Measurements from ENCODE around the gene TMEM95. TPM values are rescaled to one million over a fixed set of nuclear protein-coding genes. Genes with fewer than 3 reads are reported as not detected.

The TMEM95 gene
- total and polyA plus RNA-seq, 2 experiments from 2014 or later = not detected

DNA sequence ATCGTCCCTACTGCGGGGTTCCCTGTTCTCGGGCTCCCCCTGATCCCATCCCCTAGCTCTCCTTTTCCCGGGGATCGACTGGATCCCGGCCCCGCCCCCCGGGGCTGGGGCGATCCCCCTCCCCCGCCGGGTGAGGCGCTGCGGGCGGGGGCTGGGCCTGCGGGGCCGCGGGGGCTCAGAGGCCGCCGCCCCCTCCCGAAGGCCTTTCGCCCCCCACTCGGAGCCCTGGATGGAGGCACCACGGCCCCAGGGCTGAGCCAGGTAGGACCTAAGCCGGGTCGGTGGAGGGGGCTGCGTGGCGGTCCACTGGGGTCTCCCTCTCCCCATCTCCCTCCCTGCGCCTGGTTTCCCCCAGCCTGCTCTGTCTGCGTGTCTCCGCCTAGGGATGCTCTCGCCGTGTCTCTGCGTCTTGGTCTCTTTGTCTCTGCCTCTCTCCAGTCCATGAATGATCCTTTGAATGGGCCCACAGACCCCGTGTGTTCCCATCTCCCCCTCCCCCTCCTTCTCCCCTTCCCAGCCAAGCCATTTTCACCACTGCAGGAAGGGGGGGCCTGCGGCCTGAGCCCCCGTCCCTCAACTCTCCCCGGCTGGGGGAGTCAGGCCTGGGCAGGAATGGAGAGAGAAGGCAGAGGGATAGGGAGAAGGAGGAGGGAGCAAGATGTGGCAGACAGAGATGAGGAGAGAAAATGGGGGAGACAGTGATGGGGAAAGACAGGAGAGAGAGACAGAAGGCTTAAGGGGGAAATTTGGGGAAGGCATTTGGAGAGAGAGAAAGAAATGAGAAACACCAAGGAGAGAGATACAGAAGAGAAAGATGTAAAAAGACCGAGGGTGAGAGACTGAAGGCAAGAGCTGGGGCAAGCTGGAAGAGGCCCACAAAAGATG lies 50.6 kb downstream of the TMEM95 start:
- DNase-seq (ENCODE audit: low spot score) = peak; percentile 57
- H3K4me3 ChIP-seq = peak overlapping the region; percentile 90
- H3K79me2 ChIP-seq (replicated peaks; ENCODE audit: insufficient read depth) = peaks cover 14% of the 10 kb centered on the region
- H3K9me3 Mint-ChIP-seq = no peaks in the 10 kb centered on the region
- no peaks in the 10 kb centered on the region for H3K9me2 ChIP-seq (ENCODE audit: insufficient read depth)
- peaks cover 3% of the 10 kb centered on the region; the same call in 1 of the 2 replicates for H3K36me3 ChIP-seq (ENCODE audit: insufficient read depth)
- TF ChIP-seq, protein P1, sequence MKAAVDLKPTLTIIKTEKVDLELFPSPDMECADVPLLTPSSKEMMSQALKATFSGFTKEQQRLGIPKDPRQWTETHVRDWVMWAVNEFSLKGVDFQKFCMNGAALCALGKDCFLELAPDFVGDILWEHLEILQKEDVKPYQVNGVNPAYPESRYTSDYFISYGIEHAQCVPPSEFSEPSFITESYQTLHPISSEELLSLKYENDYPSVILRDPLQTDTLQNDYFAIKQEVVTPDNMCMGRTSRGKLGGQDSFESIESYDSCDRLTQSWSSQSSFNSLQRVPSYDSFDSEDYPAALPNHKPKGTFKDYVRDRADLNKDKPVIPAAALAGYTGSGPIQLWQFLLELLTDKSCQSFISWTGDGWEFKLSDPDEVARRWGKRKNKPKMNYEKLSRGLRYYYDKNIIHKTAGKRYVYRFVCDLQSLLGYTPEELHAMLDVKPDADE (IDR thresholded peaks at IDR 0.05) = no peak
- TF ChIP-seq, protein P2, sequence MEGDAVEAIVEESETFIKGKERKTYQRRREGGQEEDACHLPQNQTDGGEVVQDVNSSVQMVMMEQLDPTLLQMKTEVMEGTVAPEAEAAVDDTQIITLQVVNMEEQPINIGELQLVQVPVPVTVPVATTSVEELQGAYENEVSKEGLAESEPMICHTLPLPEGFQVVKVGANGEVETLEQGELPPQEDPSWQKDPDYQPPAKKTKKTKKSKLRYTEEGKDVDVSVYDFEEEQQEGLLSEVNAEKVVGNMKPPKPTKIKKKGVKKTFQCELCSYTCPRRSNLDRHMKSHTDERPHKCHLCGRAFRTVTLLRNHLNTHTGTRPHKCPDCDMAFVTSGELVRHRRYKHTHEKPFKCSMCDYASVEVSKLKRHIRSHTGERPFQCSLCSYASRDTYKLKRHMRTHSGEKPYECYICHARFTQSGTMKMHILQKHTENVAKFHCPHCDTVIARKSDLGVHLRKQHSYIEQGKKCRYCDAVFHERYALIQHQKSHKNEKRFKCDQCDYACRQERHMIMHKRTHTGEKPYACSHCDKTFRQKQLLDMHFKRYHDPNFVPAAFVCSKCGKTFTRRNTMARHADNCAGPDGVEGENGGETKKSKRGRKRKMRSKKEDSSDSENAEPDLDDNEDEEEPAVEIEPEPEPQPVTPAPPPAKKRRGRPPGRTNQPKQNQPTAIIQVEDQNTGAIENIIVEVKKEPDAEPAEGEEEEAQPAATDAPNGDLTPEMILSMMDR (conservative IDR thresholded peaks at IDR 0.05; ENCODE audit: low read depth in 2 of 2) = no peak
- TF ChIP-seq NANOG (IDR thresholded peaks at IDR 0.05; ENCODE audit: borderline replicate concordance) = no peak
- TF ChIP-seq JUNB (IDR thresholded peaks at IDR 0.05; ENCODE audit: unreplicated experiment) = no peak
- no peak for TF ChIP-seq ZNF331 (CRISPR knock-in tag; IDR thresholded peaks at IDR 0.05; ENCODE audit: low read depth)
- no peak for TF ChIP-seq EZH2 (IDR thresholded peaks at IDR 0.05; ENCODE audit: low read depth, unreplicated experiment)
- no peak for TF ChIP-seq ZNF114 (CRISPR knock-in tag; IDR thresholded peaks at IDR 0.05)
- no peak for TF ChIP-seq EZH2phosphoT487 (IDR thresholded peaks at IDR 0.05; ENCODE audit: unreplicated experiment)
- TF ChIP-seq, protein P3, sequence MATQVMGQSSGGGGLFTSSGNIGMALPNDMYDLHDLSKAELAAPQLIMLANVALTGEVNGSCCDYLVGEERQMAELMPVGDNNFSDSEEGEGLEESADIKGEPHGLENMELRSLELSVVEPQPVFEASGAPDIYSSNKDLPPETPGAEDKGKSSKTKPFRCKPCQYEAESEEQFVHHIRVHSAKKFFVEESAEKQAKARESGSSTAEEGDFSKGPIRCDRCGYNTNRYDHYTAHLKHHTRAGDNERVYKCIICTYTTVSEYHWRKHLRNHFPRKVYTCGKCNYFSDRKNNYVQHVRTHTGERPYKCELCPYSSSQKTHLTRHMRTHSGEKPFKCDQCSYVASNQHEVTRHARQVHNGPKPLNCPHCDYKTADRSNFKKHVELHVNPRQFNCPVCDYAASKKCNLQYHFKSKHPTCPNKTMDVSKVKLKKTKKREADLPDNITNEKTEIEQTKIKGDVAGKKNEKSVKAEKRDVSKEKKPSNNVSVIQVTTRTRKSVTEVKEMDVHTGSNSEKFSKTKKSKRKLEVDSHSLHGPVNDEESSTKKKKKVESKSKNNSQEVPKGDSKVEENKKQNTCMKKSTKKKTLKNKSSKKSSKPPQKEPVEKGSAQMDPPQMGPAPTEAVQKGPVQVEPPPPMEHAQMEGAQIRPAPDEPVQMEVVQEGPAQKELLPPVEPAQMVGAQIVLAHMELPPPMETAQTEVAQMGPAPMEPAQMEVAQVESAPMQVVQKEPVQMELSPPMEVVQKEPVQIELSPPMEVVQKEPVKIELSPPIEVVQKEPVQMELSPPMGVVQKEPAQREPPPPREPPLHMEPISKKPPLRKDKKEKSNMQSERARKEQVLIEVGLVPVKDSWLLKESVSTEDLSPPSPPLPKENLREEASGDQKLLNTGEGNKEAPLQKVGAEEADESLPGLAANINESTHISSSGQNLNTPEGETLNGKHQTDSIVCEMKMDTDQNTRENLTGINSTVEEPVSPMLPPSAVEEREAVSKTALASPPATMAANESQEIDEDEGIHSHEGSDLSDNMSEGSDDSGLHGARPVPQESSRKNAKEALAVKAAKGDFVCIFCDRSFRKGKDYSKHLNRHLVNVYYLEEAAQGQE (IDR thresholded peaks at IDR 0.05; ENCODE audit: unreplicated experiment) = no peak
- no peak for TF ChIP-seq POLR2AphosphoS5 (IDR thresholded peaks at IDR 0.05; ENCODE audit: low read depth)
- no peak for TF ChIP-seq CREB1 (CRISPR knock-in tag; IDR thresholded peaks at IDR 0.05; ENCODE audit: low read depth)
- TF ChIP-seq STAT1 (IDR thresholded peaks at IDR 0.05; ENCODE audit: unreplicated experiment) = no peak
- TF ChIP-seq, protein P4, sequence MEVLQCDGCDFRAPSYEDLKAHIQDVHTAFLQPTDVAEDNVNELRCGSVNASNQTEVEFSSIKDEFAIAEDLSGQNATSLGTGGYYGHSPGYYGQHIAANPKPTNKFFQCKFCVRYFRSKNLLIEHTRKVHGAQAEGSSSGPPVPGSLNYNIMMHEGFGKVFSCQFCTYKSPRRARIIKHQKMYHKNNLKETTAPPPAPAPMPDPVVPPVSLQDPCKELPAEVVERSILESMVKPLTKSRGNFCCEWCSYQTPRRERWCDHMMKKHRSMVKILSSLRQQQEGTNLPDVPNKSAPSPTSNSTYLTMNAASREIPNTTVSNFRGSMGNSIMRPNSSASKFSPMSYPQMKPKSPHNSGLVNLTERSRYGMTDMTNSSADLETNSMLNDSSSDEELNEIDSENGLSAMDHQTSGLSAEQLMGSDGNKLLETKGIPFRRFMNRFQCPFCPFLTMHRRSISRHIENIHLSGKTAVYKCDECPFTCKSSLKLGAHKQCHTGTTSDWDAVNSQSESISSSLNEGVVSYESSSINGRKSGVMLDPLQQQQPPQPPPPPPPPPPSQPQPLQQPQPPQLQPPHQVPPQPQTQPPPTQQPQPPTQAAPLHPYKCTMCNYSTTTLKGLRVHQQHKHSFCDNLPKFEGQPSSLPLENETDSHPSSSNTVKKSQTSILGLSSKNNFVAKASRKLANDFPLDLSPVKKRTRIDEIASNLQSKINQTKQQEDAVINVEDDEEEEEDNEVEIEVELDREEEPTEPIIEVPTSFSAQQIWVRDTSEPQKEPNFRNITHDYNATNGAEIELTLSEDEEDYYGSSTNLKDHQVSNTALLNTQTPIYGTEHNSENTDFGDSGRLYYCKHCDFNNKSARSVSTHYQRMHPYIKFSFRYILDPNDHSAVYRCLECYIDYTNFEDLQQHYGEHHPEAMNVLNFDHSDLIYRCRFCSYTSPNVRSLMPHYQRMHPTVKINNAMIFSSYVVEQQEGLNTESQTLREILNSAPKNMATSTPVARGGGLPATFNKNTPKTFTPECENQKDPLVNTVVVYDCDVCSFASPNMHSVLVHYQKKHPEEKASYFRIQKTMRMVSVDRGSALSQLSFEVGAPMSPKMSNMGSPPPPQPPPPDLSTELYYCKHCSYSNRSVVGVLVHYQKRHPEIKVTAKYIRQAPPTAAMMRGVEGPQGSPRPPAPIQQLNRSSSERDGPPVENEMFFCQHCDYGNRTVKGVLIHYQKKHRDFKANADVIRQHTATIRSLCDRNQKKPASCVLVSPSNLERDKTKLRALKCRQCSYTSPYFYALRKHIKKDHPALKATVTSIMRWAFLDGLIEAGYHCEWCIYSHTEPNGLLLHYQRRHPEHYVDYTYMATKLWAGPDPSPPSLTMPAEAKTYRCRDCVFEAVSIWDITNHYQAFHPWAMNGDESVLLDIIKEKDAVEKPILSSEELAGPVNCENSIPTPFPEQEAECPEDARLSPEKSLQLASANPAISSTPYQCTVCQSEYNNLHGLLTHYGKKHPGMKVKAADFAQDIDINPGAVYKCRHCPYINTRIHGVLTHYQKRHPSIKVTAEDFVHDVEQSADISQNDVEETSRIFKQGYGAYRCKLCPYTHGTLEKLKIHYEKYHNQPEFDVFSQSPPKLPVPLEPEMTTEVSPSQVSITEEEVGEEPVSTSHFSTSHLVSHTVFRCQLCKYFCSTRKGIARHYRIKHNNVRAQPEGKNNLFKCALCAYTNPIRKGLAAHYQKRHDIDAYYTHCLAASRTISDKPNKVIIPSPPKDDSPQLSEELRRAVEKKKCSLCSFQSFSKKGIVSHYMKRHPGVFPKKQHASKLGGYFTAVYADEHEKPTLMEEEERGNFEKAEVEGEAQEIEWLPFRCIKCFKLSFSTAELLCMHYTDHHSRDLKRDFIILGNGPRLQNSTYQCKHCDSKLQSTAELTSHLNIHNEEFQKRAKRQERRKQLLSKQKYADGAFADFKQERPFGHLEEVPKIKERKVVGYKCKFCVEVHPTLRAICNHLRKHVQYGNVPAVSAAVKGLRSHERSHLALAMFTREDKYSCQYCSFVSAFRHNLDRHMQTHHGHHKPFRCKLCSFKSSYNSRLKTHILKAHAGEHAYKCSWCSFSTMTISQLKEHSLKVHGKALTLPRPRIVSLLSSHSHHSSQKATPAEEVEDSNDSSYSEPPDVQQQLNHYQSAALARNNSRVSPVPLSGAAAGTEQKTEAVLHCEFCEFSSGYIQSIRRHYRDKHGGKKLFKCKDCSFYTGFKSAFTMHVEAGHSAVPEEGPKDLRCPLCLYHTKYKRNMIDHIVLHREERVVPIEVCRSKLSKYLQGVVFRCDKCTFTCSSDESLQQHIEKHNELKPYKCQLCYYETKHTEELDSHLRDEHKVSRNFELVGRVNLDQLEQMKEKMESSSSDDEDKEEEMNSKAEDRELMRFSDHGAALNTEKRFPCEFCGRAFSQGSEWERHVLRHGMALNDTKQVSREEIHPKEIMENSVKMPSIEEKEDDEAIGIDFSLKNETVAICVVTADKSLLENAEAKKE (CRISPR knock-in tag; IDR thresholded peaks at IDR 0.05) = no peak
- peak overlapping the region; percentile 69; the same call in 1 of the 2 replicates for H2AFZ ChIP-seq
- peaks cover 12% of the 10 kb centered on the region for H4K20me1 ChIP-seq (replicated peaks; ENCODE audit: insufficient read depth)
- H3K27me3 ChIP-seq (ENCODE audit: insufficient read depth) = no peaks in the 10 kb centered on the region
- H3K4me3 Mint-ChIP-seq = peak overlapping the region; percentile 93
- H3K4me1 ChIP-seq (ENCODE audit: insufficient read depth) = peaks cover 28% of the 10 kb centered on the region
- peaks cover 26% of the 10 kb centered on the region for H3K36me3 Mint-ChIP-seq (ENCODE audit: low read depth)
- no peak overlapping the region for H3K27ac ChIP-seq (ENCODE audit: low read depth)
- peak overlapping the region; percentile 99 for H3K4me2 ChIP-seq
- H3F3A ChIP-seq (replicated peaks; ENCODE audit: low read depth) = peaks cover 27% of the 10 kb centered on the region
- H3K27me3 Mint-ChIP-seq (ENCODE audit: insufficient read depth, low read depth, poor library complexity) = peaks cover 16% of the 10 kb centered on the region
- ATAC-seq = no peak; the same call in 2 of the 3 replicates
- H3K4me1 Mint-ChIP-seq = peaks cover 28% of the 10 kb centered on the region
- H3K27ac Mint-ChIP-seq = 0 out of 2 replicates have a peak overlapping the region, but pooled peaks have one; percentile 75

Data from GM23338 (cell line).